ENCODE measurements around the gene SNX5.
A peak's percentile ranks its signal among the peaks of the same experiment; 100 is the strongest.

SNX5 gene

GRCh38 chr20:17940224-17940971, 28.2 kb downstream of the SNX5 start:
- no peak for DNase-seq (ENCODE audit: low spot score)

GRCh38 chr20:17939622-17940223, 28.9 kb downstream of the SNX5 start:
- no peak for DNase-seq (ENCODE audit: low spot score)

GRCh38 chr20:17938871-17939619, 29.5 kb downstream of the SNX5 start:
- DNase-seq (ENCODE audit: low spot score): peak; percentile 82

GRCh38 chr20:17936761-17937732, 31.5 kb downstream of the SNX5 start:
- no peak for DNase-seq (ENCODE audit: low spot score)

- DNase-seq (ENCODE audit: low spot score): no peak
These were observed 32.3 kb downstream of the SNX5 start for GRCh38 chr20:17936286-17936760.

- DNase-seq (ENCODE audit: low spot score): no peak
These were observed 32.8 kb downstream of the SNX5 start for GRCh38 chr20:17935761-17936160.

- no peak for DNase-seq (ENCODE audit: low spot score)
These were observed 33.4 kb downstream of the SNX5 start for GRCh38 chr20:17935186-17935585.

GRCh38 chr20:17934141-17934862, 34.3 kb downstream of the SNX5 start:
- DNase-seq (ENCODE audit: low spot score): no peak

- DNase-seq (ENCODE audit: low spot score): no peak
These were observed 34.9 kb downstream of the SNX5 start for GRCh38 chr20:17933711-17934110.

GRCh38 chr20:17933121-17933520, 35.5 kb downstream of the SNX5 start:
- no peak for DNase-seq (ENCODE audit: low spot score)

GRCh38 chr20:17932396-17932795, 36.2 kb downstream of the SNX5 start:
- DNase-seq (ENCODE audit: low spot score): no peak

- no peak for DNase-seq (ENCODE audit: low spot score)
These were observed 37.1 kb downstream of the SNX5 start for GRCh38 chr20:17931513-17931912.

- peak; percentile 46 for DNase-seq (ENCODE audit: low spot score)
These were observed 39.8 kb downstream of the SNX5 start for GRCh38 chr20:17928633-17929311.

- no peak for DNase-seq (ENCODE audit: low spot score)
These were observed 40.4 kb downstream of the SNX5 start for GRCh38 chr20:17928211-17928611.

- DNase-seq (ENCODE audit: low spot score): no peak
These were observed 42.7 kb downstream of the SNX5 start for GRCh38 chr20:17925940-17926300.

GRCh38 chr20:17925141-17925939, 43.3 kb downstream of the SNX5 start:
- DNase-seq (ENCODE audit: low spot score): no peak

- no peak for DNase-seq (ENCODE audit: low spot score)
These were observed 46.8 kb downstream of the SNX5 start for GRCh38 chr20:17921774-17922173.

GRCh38 chr20:17919149-17919548, 49.4 kb downstream of the SNX5 start:
- no peak for DNase-seq (ENCODE audit: low spot score)

GRCh38 chr20:17917832-17918618, 50.6 kb downstream of the SNX5 start:
- DNase-seq (ENCODE audit: low spot score): no peak
